A549 (cell line): Measurements from ENCODE around the gene SLC37A1.

Source experiments
- CHD2 ChIP-seq: fragments of 150-350 bp; IDR thresholded peaks from 2 replicates; pipeline ENCODE4 v1.6.1; 2014; ENCODE audit warnings: low read length; ENCODE audit not compliant: partially characterized antibody
- CTCF ChIP-seq: fragments of >200 bp; sonication (Bioruptor Twin); formaldehyde crosslinking; IDR thresholded peaks from 3 replicates; pipeline ENCODE4 v1.5.1; 2016
- KDM5A ChIP-seq: fragments of 200-600 bp; sonication (generic); IDR thresholded peaks from 2 replicates; pipeline ENCODE4 v1.6.1; 2016; ENCODE audit warnings: antibody characterized with exemption, mild to moderate bottlenecking
- NFE2L2 ChIP-seq: fragments of 150-350 bp; conservative IDR thresholded peaks from 2 replicates; pipeline ENCODE4 v1.6.1; 2014; ENCODE audit warnings: low read length
- POLR2A ChIP-seq: IDR thresholded peaks from 2 replicates; pipeline ENCODE4 v1.6.1; 2012; ENCODE audit warnings: mild to moderate bottlenecking, low read length
- ZSCAN20 ChIP-seq: fragments of 250-450 bp; sonication (Bioruptor Pico); IDR thresholded peaks from 2 replicates; pipeline ENCODE4 v1.8.0; 2022; ENCODE audit warnings: mild to moderate bottlenecking, moderate library complexity

DNA sequence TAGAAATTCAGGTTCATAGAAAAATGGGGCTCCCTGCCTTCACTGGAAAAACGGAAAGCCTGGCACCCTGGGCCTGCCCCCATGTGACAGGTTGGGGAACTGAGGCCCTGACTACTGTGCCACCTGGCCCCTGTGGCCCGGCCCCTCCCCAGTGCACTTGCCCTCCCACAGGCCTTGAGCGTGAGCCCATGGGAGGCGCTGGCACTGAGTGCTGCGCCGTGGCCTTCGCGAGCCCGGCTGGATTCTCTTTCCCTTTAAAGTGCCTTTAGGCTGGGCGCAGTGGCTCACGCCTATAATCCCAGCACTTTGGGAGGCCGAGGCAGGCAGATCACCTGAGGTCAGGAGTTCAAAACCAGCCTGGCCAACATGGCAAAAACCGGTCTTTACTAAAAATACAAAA lies 45.7 kb downstream of the SLC37A1 start:
- TF ChIP-seq ZSCAN20 (CRISPR knock-in tag) = no peak
- TF ChIP-seq KDM5A = no peak
- no peak for TF ChIP-seq CTCF
- TF ChIP-seq NFE2L2 = no peak
- no peak for TF ChIP-seq POLR2A
- no peak for TF ChIP-seq CHD2
